ENCODE results near the gene ROS1. TPM values are rescaled to one million over a fixed set of nuclear protein-coding genes. Genes with fewer than 3 reads are reported as not detected.
"Not testable (repeated sequence)": the region's sequence is repeated elsewhere in the genome, so short reads cannot be mapped to it uniquely, and the experiment has no call there.

Gene ROS1
- total RNA-seq, 2 experiments from 2014 or later, result not detected

DNA sequence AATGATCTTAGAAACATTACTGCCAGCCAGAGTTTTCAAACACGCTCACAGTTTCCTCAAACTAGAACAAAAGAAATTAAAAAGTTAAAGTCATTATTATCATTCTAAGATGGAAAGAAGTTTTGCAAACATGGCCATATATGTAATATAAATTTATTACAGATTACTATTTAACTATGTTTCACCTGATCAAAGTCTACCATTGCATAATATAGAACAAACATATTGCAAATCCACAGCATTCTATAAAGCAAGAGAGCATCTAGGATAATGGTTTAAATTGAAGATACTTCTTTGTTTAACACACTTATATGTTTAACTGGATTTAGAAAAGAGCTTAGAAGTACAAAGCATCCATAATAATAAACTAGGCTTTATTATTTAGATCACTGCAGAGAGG is 30.5 kb upstream of the ROS1 start:
- Mint-ChIP-seq H3K27ac (no peak overlapping the region), H3K4me1 (no peaks in the 10 kb centered on the region), H3K27me3 (peaks cover 25% of the 10 kb centered on the region), H3K9me3 (no peaks in the 10 kb centered on the region), H3K4me3 (no peak overlapping the region), H3K36me3 (ENCODE audit: low read depth) (no peaks in the 10 kb centered on the region)
- DNase-seq, result no peak
- ChIA-PET POLR2A (no interaction called here), CTCF (interaction anchor here (0.9 kb wide), 1 partner anchor 148 kb away, joined by 3 read pairs; no protein-coding TSS in a partner anchor)

DNA sequence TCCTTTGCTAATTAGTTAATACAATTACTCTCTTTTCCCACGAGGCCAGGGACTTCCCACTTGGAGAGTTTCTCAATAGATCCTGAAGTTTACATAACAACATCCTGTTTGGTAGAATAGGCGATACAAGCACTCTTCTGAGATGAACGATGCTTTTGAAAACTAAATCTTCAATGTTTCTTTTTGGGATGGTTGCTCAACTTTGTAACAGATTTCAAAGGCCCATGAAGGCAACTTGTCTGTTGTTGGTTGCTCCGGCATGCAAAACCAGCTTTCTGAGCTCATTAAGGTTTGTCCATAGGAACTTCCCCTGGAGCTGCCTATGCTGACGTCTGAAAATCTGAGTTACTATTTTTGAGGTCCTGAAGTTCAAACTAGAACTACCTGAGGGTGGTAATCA is 25.9 kb upstream of the ROS1 start:
- Mint-ChIP-seq H3K9me3 (no peaks in the 10 kb centered on the region), H3K27ac (no peak overlapping the region), H3K4me1 (no peaks in the 10 kb centered on the region), H3K36me3 (ENCODE audit: low read depth) (no peaks in the 10 kb centered on the region), H3K27me3 (peaks cover 35% of the 10 kb centered on the region), H3K4me3 (no peak overlapping the region)
- no peak for DNase-seq
- POLR2A ChIA-PET, result no interaction called here
- CTCF ChIA-PET, result no interaction called here

DNA sequence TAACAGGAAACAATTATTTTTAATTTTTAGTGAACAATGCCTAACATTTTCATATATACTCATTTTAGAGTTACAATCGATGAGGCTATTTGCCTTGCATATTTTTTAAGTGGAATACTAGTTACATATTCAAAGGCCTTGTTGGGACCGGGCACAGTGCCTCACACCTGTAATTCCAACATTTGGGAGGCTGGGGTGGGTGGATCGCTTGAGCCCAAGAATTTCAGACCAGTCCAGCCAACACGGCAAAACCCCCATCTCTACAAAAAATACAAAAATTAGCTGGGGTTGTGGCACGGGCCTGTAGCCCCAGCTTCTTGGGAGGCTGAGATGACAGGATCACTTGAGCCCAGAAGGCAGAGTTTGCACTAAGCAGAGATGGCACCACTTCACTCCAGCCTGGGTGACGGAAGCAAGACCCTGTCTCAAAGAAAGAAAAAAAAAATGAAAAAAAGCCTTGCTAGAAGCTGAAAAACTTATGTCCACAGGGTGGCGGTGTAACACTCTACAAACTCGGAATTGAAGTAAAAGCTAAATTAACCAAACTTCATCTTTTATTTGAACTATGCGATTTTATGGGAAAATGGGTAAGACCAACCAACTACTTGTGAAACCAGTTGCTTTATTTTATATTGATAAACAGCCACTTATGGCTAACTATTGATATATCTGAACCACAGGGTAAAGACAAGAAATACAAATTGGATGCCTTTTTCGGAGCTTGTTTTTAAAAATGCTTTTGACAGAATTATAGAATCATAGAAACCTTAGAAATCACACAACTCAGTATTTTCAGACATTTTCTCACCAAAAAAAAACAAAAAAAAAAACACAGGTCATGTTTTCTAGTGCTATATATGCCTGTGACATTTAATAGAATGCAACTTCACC is 24.1 kb upstream of the ROS1 start:
- no peaks in the 10 kb centered on the region for H3K4me1 Mint-ChIP-seq
- no peak overlapping the region for H3K27ac Mint-ChIP-seq
- H3K36me3 Mint-ChIP-seq (ENCODE audit: low read depth), result no peaks in the 10 kb centered on the region
- ChIA-PET POLR2A (interaction anchor here (0.6 kb wide), 2 partner anchors 57 to 71 kb away, joined by 3 read pairs; no protein-coding TSS in a partner anchor), CTCF (interaction anchor here (0.5 to 1.8 kb wide), 21 partner anchors 8 to 1731 kb away, joined by 3 to 10 read pairs (median 3); no protein-coding TSS in a partner anchor)
- peak; percentile 69 for DNase-seq
- peaks cover 40% of the 10 kb centered on the region for H3K27me3 Mint-ChIP-seq
- no peaks in the 10 kb centered on the region for H3K9me3 Mint-ChIP-seq
- H3K4me3 Mint-ChIP-seq, result no peak overlapping the region

DNA sequence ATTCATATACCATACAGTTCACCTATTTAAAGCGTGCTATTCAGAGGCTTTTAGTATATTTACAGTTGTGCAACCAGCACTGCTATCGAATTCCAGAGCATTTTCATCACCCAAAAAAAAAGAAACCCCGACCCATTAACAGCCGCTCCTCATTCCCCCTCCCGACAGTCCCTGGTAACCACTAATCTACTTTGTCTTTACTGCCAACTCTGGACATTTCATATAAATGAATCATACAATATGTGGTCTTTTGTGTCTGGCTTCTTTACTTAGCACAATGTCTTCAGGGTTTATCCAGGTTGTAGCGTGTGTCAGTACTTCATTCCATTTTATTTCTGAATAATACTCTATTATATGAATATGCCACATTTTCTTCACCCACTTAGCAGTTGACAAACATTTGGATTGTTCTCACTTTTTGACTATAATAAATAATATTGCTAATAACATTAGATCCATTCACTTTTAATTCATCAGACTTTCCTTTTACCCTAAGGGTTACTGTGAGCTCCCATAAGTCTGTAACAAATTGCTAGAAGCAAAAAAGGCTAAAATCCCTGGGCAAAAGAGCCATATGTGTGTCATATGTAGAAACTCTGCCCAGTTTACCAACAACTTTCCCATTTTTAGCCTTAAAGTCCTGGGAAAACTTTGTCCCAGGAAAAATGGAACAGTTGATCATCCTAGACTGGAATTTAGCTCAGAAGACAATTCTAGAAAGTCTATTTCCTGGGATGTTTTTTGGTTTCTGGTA is 23.2 kb upstream of the ROS1 start:
- POLR2A ChIA-PET, result interaction anchor here (0.6 kb wide), 1 partner anchor 58 kb away, joined by 3 read pairs; no protein-coding TSS in a partner anchor
- no peak for DNase-seq
- Mint-ChIP-seq H3K9me3 (no peaks in the 10 kb centered on the region), H3K36me3 (ENCODE audit: low read depth) (no peaks in the 10 kb centered on the region), H3K27ac (no peak overlapping the region), H3K4me1 (no peaks in the 10 kb centered on the region), H3K27me3 (peaks cover 43% of the 10 kb centered on the region), H3K4me3 (no peak overlapping the region)
- CTCF ChIA-PET, result interaction anchor here (0.8 to 1.8 kb wide), 7 partner anchors 8 to 155 kb away, joined by 3 to 10 read pairs (median 3); no protein-coding TSS in a partner anchor

DNA sequence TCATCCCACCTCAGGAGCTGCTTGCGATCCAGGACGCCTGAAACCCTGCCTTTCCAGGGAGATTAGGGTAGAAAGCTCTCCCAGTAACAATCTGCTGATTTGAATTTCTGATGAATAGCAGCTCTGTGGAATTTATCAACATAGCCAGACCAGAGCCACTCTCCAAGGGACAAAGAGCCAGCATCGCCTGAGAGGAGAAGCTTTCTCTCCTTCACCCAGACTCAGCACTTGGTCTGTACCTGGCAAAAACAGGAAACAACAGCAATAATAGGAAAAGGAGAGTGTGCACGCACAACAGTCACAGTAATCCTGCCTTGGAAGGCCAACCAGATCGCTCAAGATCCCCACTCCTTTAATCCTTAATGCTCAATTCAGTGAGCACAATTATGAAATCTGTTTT is 22.3 kb upstream of the ROS1 start:
- DNase-seq, result no peak
- no peak overlapping the region for H3K4me3 Mint-ChIP-seq
- no peaks in the 10 kb centered on the region for H3K4me1 Mint-ChIP-seq
- no peak overlapping the region for H3K27ac Mint-ChIP-seq
- CTCF ChIA-PET, result no interaction called here
- POLR2A ChIA-PET, result no interaction called here
- no peaks in the 10 kb centered on the region for H3K36me3 Mint-ChIP-seq (ENCODE audit: low read depth)
- no peaks in the 10 kb centered on the region for H3K9me3 Mint-ChIP-seq
- peaks cover 44% of the 10 kb centered on the region for H3K27me3 Mint-ChIP-seq

DNA sequence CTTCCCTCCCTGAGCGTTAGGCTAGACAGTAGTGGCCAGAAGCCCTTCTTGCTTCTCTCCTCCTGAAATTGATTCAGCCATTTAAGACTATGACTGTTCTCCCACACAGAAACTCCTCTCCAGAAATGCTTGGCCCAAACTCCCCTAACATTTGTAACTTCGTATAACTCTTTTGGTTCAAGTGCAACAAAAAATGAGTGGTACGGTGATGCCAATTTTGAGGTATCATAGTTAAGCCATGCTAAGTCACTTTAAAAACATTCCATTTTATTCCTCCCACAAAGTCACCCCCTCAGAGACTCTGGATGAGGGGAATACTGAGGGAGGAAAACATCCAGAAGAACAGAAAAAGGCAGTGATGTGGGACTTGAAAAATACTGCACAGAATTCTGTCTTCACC is 21.1 kb upstream of the ROS1 start:
- H3K27ac Mint-ChIP-seq, result no peak overlapping the region
- H3K4me1 Mint-ChIP-seq, result no peaks in the 10 kb centered on the region
- no peaks in the 10 kb centered on the region for H3K36me3 Mint-ChIP-seq (ENCODE audit: low read depth)
- ChIA-PET POLR2A (no interaction called here), CTCF (no interaction called here)
- no peak for DNase-seq
- no peaks in the 10 kb centered on the region for H3K9me3 Mint-ChIP-seq
- no peak overlapping the region for H3K4me3 Mint-ChIP-seq
- peaks cover 49% of the 10 kb centered on the region for H3K27me3 Mint-ChIP-seq

DNA sequence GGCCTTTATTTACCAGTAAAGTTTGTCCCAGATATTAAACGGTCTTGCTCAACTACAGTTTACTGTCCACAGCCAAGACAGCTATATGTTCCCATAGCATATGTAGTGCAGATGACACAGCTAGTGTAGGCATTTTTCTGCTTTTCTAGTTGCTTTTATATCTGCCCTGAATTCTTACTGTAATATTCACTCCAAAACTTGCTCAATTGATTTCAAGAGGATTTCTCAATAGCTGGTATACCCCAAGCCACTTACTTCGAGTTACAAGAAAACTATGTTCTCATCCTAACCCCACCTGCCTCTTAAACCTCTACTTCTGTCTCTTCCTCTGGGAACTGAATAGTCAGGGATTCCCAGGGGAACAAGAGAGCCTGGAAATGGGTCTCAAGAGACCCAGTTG is 18.9 kb upstream of the ROS1 start:
- H3K9me3 Mint-ChIP-seq, result no peaks in the 10 kb centered on the region
- peaks cover 44% of the 10 kb centered on the region for H3K27me3 Mint-ChIP-seq
- no peaks in the 10 kb centered on the region for H3K4me1 Mint-ChIP-seq
- no peak overlapping the region for H3K27ac Mint-ChIP-seq
- ChIA-PET POLR2A (no interaction called here), CTCF (interaction anchor here (1.3 kb wide), 1 partner anchor 24 kb away, joined by 3 read pairs; no protein-coding TSS in a partner anchor)
- no peak overlapping the region for H3K4me3 Mint-ChIP-seq
- no peaks in the 10 kb centered on the region for H3K36me3 Mint-ChIP-seq (ENCODE audit: low read depth)
- no peak for DNase-seq

DNA sequence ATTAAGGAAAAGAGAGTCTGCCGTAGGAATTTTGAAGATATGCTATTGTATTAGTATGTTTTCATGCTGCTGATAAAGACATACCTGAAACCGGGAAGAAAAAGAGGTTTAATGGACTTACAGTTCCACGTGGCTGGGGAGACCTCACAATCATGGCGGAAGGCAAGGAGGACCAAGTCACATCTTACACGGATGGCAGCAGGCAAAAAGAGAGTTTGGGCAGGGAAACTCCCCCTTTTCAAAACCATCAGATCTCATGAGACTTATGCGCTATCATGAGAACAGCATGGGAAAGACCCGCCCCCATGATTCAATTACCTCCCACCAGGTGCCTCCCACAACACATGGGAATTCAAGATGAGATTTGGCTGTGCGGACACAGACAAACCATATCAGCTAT is 16.6 kb upstream of the ROS1 start:
- H3K4me3 Mint-ChIP-seq; DNase-seq; H3K27ac Mint-ChIP-seq; H3K36me3 Mint-ChIP-seq (ENCODE audit: low read depth); H3K4me1 Mint-ChIP-seq; CTCF ChIA-PET; POLR2A ChIA-PET; H3K9me3 Mint-ChIP-seq: not testable (repeated sequence)
- peaks cover 34% of the 10 kb centered on the region for H3K27me3 Mint-ChIP-seq

DNA sequence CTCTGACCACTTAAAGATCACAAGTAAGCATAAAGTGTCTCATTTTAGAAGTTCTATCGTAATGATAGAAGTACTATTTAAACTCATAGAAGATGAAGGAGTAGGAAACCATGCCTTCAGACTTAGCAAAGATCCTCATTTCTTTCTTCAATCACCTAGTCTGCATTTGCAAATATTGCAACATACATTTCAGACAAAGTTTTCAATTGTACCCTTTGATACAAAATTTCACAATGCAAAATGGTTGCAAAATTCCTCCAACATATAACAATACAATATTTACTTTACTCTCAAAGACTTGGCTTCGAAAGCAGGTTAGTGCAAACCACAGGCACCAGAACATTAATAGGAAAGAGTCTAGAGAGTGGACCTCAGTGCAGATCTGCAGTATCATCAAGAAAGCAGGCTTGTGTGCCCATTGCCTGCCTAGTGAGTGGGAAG is 16.1 kb upstream of the ROS1 start:
- POLR2A ChIA-PET, result no interaction called here
- Mint-ChIP-seq H3K9me3 (no peaks in the 10 kb centered on the region), H3K27me3 (peaks cover 31% of the 10 kb centered on the region), H3K27ac (no peak overlapping the region), H3K4me1 (no peaks in the 10 kb centered on the region), H3K4me3 (no peak overlapping the region), H3K36me3 (ENCODE audit: low read depth) (no peaks in the 10 kb centered on the region)
- DNase-seq, result no peak
- CTCF ChIA-PET, result no interaction called here

DNA sequence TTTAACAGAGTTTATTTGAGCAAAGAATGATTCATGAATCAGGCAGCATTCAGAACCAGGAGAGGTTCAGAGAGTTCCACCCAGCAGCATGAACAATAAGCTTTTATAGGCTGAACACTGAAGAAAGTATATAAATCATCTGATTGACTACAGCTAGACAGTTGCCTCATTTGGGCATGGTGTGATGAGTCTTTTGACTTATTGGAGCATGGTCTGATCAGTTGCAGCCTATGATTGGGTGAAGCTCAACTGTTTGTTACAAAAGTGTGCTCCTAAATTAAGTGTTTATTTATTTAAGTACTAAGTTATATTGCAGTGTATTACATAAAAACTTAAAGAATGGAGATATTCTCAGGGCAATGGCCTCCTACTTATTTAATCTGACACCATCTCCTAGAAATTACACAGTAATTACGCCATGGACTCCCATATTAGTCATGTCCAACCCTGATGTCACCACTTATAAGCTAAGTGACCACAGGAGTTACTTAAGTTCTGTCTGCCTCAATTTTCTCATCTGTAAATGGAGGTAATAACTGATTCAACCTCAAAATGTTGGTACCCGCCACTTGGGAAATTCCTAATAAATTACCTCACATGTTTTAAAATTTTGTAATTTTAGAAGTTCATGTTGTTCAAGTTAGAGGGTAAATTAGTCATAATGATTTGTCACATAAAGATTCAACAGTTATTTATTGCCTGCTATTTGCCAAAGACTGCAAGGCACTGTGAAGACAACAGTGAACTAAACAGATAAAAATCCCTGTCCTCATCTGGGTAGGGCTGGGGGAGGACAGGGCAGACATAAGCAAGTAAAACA is 15.2 kb upstream of the ROS1 start:
- CTCF ChIA-PET, result interaction anchor here (0.9 kb wide), 1 partner anchor 9 kb away, joined by 3 read pairs; no protein-coding TSS in a partner anchor
- peaks cover 32% of the 10 kb centered on the region for H3K27me3 Mint-ChIP-seq
- no peak overlapping the region for H3K4me3 Mint-ChIP-seq

DNA sequence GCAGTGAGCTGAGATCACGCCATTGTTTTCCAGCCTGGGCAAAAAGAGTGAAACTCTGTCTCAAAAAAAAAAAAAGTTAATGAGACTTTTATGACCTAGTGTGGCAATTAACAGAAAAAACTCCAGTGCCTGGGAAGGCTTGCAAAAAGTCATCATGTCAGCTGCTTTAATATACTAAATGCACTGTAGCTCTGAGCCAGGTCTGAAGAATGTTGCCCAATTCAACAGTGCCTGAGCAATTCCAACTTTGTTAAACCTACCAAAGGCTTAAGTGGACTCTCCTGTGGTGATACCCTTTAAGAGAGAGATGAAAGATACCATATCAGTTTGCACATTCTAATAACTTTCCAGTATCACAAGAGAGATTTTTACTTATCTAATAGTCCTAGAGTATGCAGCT is 6.5 kb upstream of the ROS1 start:
- ChIA-PET POLR2A (no interaction called here), CTCF (no interaction called here)
- H3K27ac Mint-ChIP-seq, result no peak overlapping the region
- H3K36me3 Mint-ChIP-seq (ENCODE audit: low read depth), result no peaks in the 10 kb centered on the region
- H3K9me3 Mint-ChIP-seq, result no peaks in the 10 kb centered on the region
- no peak overlapping the region for H3K4me3 Mint-ChIP-seq
- DNase-seq, result no peak
- H3K27me3 Mint-ChIP-seq, result peaks cover 52% of the 10 kb centered on the region
- no peaks in the 10 kb centered on the region for H3K4me1 Mint-ChIP-seq

More for the DNA sequence above, 15.2 kb upstream of the ROS1 start:
- no peak overlapping the region for H3K27ac Mint-ChIP-seq
- no peak for DNase-seq
- no peaks in the 10 kb centered on the region for H3K36me3 Mint-ChIP-seq (ENCODE audit: low read depth)
- POLR2A ChIA-PET, result no interaction called here
- no peaks in the 10 kb centered on the region for H3K9me3 Mint-ChIP-seq
- H3K4me1 Mint-ChIP-seq, result no peaks in the 10 kb centered on the region

DNA sequence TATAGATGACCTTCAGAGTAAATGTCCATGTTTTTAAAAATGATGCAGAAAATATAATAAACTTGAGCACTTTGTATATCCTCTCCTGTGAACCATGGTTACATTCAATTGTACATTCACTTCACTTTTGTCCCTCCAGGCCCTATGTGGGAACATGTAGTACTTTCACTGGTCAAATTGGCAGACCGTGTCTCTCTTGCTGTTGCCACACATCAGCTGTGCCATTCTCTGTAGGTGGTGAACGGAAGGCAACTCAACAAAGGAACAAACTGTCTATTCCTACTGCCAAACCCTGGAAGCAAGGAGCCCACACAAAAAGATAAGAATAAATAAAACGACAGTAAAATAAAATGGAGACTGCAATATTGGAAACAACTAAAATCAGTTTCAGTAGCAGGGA is 2.0 kb downstream of the ROS1 start:
- POLR2A ChIA-PET, result no interaction called here
- no peaks in the 10 kb centered on the region for H3K36me3 Mint-ChIP-seq (ENCODE audit: low read depth)
- no peak overlapping the region for H3K4me3 Mint-ChIP-seq
- H3K9me3 Mint-ChIP-seq, result no peaks in the 10 kb centered on the region
- no peak for DNase-seq
- CTCF ChIA-PET, result no interaction called here
- no peaks in the 10 kb centered on the region for H3K4me1 Mint-ChIP-seq
- no peak overlapping the region for H3K27ac Mint-ChIP-seq
- H3K27me3 Mint-ChIP-seq, result peaks cover 28% of the 10 kb centered on the region
